Prostate gland (tissue), 2 donors: ENCODE results near the gene CPA1. TPM values are rescaled to one million over a fixed set of nuclear protein-coding genes. Genes with fewer than 3 reads are reported as not detected.
A peak's percentile ranks its signal among the peaks of the same experiment; 100 is the strongest.

Experiments
- DNase-seq: peaks from one replicate; pipeline ENCODE4 v3.0.0-alpha.2; 2019; ENCODE audit warnings: low spot score
- H3K27ac ChIP-seq, 2 donors: fragments of 200-600 bp; sonication (generic); 2 replicates each; pipeline ENCODE4 v1.5.1; 2017 to 2019
- H3K27me3 ChIP-seq: fragments of 200-600 bp; sonication (generic); replicated peaks from 2 replicates; pipeline ENCODE4 v1.5.1; 2019; ENCODE audit not compliant: insufficient read depth
- H3K36me3 ChIP-seq, 2 donors: fragments of 200-600 bp; sonication (generic); 1 replicate in 1 of 2; 2 replicates in 1 of 2; pipeline versions ENCODE4 v1.5.1 to v1.8.1; 2017 to 2019
- H3K4me1 ChIP-seq: fragments of 200-600 bp; sonication (generic); replicated peaks from 2 replicates; pipeline ENCODE4 v1.5.1; 2019
- H3K4me3 ChIP-seq, 2 donors: fragments of 200-600 bp; sonication (generic); 2 replicates each; pipeline ENCODE4 v1.5.1; 2017 to 2019
- H3K9me3 ChIP-seq: fragments of 200-600 bp; sonication (generic); 2 replicates; pipeline ENCODE4 v1.5.1; 2017
- POLR2A ChIP-seq: fragments of 450-650 bp; IDR thresholded peaks from one replicate; pipeline ENCODE4 v1.6.1; 2016; ENCODE audit warnings: antibody characterized with exemption, mild to moderate bottlenecking
- POLR2AphosphoS5 ChIP-seq: sonication (generic); formaldehyde crosslinking; IDR thresholded peaks from one replicate; pipeline ENCODE4 v1.6.1; 2017; ENCODE audit warnings: antibody characterized with exemption
- WGBS: methylation state at CpG from one replicate; pipeline ENCODE4 v1.1.5; 2018; 5-methylcytosine and 5-hydroxymethylcytosine counted together
- intact Hi-C: fragments of 100-400 bp; cut with DNase I; formaldehyde crosslinking; loops from one replicate; pipeline ENCODE4 v1.14.2; 2022
- total RNA-seq, 2 donors: library from RNA; depleted of rRNA; stranded (reverse); fragments of >200 nt; gene quantifications; one replicate each; pipeline ENCODE4 v1.1.0, GENCODE V29; 2016
- TF ChIP-seq, protein P1 (sequence below), 4 experiments: fragments of 200-600 bp in 2 of 4; fragments of 450-650 bp in 2 of 4; sonication (generic) in 2 of 4; IDR thresholded peaks; 1 replicate in 3 of 4; 2 replicates in 1 of 4; pipeline ENCODE4 v1.5.1; 2016 to 2019; ENCODE audit warnings: antibody characterized with exemption in 4 of 4, mild to moderate bottlenecking in 2 of 4, moderate library complexity in 2 of 4

CPA1 gene
- total RNA-seq, 2 donors from 2014 or later = 0.14 TPM; not detected in 1

DNA sequence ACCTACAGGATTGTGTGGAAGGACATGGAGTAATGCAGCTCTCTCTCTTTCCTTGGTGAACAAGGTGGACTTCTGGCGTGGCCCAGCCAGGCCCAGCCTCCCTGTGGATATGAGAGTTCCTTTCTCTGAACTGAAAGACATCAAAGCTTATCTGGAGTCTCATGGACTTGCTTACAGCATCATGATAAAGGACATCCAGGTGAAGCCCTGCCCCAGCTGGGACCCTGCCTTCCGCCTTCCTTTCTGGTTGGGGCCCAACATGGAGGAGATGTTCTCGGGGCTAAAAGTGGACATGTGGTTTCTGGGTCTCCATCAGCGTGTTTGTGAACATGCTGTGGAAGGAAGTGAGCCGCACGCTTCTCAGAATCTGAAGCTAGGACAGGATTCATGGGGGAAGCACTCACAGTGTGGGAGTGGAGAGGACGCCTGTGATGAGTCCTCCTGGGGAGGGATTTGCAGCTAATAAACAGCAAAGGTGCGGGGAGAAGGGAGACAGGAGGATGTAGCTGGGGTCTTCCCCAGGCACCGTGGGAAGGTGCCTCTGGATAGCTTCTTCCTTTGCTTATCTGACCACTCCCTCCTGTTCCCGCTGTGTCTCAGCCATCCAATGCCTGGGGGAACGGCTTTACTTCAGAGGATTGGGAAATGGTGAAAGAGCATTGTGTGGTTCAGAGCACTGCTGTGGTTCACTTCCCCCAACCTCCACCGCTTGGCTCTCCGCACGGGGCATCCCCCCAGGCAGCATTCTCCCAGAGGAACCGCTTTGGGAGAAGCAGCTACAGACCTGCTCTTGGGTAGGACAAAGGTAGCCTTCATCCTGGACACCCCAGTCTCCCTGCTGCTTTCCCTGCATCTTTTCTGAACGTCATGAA lies 30.1 kb upstream of the CPA1 start:
- TF ChIP-seq, protein P1, sequence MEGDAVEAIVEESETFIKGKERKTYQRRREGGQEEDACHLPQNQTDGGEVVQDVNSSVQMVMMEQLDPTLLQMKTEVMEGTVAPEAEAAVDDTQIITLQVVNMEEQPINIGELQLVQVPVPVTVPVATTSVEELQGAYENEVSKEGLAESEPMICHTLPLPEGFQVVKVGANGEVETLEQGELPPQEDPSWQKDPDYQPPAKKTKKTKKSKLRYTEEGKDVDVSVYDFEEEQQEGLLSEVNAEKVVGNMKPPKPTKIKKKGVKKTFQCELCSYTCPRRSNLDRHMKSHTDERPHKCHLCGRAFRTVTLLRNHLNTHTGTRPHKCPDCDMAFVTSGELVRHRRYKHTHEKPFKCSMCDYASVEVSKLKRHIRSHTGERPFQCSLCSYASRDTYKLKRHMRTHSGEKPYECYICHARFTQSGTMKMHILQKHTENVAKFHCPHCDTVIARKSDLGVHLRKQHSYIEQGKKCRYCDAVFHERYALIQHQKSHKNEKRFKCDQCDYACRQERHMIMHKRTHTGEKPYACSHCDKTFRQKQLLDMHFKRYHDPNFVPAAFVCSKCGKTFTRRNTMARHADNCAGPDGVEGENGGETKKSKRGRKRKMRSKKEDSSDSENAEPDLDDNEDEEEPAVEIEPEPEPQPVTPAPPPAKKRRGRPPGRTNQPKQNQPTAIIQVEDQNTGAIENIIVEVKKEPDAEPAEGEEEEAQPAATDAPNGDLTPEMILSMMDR (IDR thresholded peaks at IDR 0.05) = no peak
- TF ChIP-seq POLR2AphosphoS5 (no peak), POLR2A (no peak)
- Histone ChIP-seq H3K27ac (no peak overlapping the region), H3K36me3 (no peaks in the 10 kb centered on the region), H3K4me3 (no peak overlapping the region), H3K27me3 (no peaks in the 10 kb centered on the region), H3K9me3 (no peaks in the 10 kb centered on the region), H3K4me1 (no peaks in the 10 kb centered on the region)
- intact Hi-C loops = no loop called here
- 65% methylated on average over 16 of the region's 16 CpGs for WGBS
- no peak for DNase-seq

DNA sequence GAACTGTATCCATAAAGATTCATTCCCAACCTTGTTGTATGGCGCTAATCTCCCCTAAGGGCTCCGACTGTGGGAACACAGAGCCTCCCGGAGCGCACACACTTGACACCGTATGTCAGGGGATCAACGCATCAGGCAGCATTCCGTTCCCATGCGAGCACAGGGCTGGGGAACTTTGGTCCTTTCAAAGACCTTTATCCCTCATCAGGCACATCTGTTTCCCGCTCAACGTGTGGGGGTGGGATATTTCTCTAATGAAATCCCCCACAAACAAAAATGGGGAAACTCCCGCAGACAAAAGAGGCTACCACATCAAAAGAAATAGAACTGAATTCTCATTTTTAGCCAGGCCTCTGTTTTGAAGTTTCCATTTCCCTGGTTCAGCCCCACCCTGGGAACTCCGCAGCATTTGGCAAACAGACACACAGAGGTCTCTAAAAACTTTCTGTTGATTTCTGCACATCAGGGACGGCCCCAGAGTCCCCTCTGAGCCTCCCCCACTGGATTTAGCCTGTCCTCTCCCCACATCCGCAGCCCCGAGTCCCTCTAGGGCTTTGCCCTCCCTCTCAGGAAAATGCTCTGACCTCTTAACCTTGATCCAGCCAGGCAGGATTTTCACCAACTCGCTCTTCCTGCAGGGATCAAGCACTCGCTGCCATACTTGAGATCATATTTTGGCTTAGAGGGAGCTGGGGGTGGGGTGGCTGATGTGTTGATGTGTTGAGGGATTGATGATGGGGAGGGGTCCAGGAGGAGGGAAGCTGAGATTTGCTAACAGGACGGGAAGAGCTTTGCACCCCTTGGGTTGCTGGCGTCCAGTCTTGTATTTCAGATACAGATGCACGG lies 29.1 kb upstream of the CPA1 start:
- H3K4me3 ChIP-seq = no peak overlapping the region
- no peak for DNase-seq
- intact Hi-C loops = no loop called here

GRCh38 chr7:130351791-130352090 lies 28.6 kb upstream of the CPA1 start:
- TF ChIP-seq POLR2AphosphoS5 (no peak), POLR2A (no peak)
- TF ChIP-seq, protein P1 (IDR thresholded peaks at IDR 0.05) = no peak
- no peaks in the 10 kb centered on the region for H3K36me3 ChIP-seq
- intact Hi-C loops = no loop called here
- 79% methylated on average over 6 of the region's 6 CpGs for WGBS
- H3K4me3 ChIP-seq = no peak overlapping the region
- no peaks in the 10 kb centered on the region for H3K4me1 ChIP-seq
- no peaks in the 10 kb centered on the region for H3K9me3 ChIP-seq
- H3K27me3 ChIP-seq = no peaks in the 10 kb centered on the region
- no peak for DNase-seq
- H3K27ac ChIP-seq = no peak overlapping the region

More for the DNA sequence above, 29.1 kb upstream of the CPA1 start:
- WGBS = 65% methylated on average over 20 of the region's 20 CpGs
- no peaks in the 10 kb centered on the region for H3K27me3 ChIP-seq
- H3K4me1 ChIP-seq = no peaks in the 10 kb centered on the region
- no peak overlapping the region for H3K27ac ChIP-seq
- no peaks in the 10 kb centered on the region for H3K36me3 ChIP-seq
- no peaks in the 10 kb centered on the region for H3K9me3 ChIP-seq
- no peak for TF ChIP-seq POLR2A
- TF ChIP-seq, protein P1 (IDR thresholded peaks at IDR 0.05) = no peak
- no peak for TF ChIP-seq POLR2AphosphoS5

- DNase-seq = no peak
- H3K36me3 ChIP-seq = no peaks in the 10 kb centered on the region
- no peaks in the 10 kb centered on the region for H3K9me3 ChIP-seq
- intact Hi-C loops = no loop called here
- WGBS = 69% methylated on average over 20 of the region's 20 CpGs
- peak overlapping the region in 1 of 2 donors; percentile 24 for H3K27ac ChIP-seq
- no peak for TF ChIP-seq POLR2AphosphoS5
- H3K4me3 ChIP-seq = no peak overlapping the region
- no peaks in the 10 kb centered on the region for H3K27me3 ChIP-seq
- no peaks in the 10 kb centered on the region for H3K4me1 ChIP-seq
These were observed 27.9 kb upstream of the CPA1 start for GRCh38 chr7:130352194-130353074.

- DNase-seq = no peak
- 94% methylated on average over 7 of the region's 7 CpGs for WGBS
- TF ChIP-seq, protein P1 (IDR thresholded peaks at IDR 0.05) = no peak
- TF ChIP-seq POLR2AphosphoS5 (no peak), POLR2A (no peak)
- no peaks in the 10 kb centered on the region for H3K27me3 ChIP-seq
- intact Hi-C loops = no loop called here
- no peak overlapping the region for H3K27ac ChIP-seq
- H3K4me1 ChIP-seq = no peaks in the 10 kb centered on the region
- no peak overlapping the region for H3K4me3 ChIP-seq
- H3K36me3 ChIP-seq = no peaks in the 10 kb centered on the region
- H3K9me3 ChIP-seq = no peaks in the 10 kb centered on the region
These were observed 27.1 kb upstream of the CPA1 start for GRCh38 chr7:130353196-130353595.
